Measurements from ENCODE around the gene ITSN1.
A peak's percentile ranks its signal among the peaks of the same experiment; 100 is the strongest.

ITSN1 gene

DNA sequence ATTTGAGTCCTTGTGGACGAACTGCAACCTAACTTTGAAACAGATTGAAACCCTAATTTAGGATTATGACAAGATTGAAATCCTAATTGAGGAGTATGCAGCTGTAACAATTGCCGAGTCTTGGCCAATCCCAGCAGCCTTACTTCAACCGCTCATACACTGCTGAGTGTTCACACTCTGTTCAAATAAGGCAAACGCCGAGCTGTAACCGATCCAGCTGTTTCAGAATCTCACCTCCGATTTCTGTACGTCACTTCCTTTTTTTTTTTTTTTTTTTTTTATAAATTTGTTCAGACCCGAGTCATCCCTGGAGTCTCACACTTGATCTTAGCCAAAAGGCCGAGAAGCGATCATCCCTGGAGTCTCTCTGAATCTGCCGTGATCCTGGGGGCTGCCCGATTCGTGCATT, 295.6 kb downstream of the ITSN1 start:
- no peak overlapping the region for H3K4me3 ChIP-seq (ENCODE audit: control insufficient read depth, low read depth, low read length)
- TF ChIP-seq CTCF (conservative IDR thresholded peaks at IDR 0.05; ENCODE audit: control insufficient read depth, insufficient read depth, low read depth, low read length): no peak
- no peak for DNase-seq (ENCODE audit: low read depth)

- no peak overlapping the region for H3K4me3 ChIP-seq (ENCODE audit: control insufficient read depth, low read depth, low read length)
- DNase-seq (ENCODE audit: low read depth): no peak
- no peak for TF ChIP-seq CTCF (conservative IDR thresholded peaks at IDR 0.05; ENCODE audit: control insufficient read depth, insufficient read depth, low read depth, low read length)
Observed at GRCh38 chr21:33938381-33938780, 296.1 kb downstream of the ITSN1 start.

DNA sequence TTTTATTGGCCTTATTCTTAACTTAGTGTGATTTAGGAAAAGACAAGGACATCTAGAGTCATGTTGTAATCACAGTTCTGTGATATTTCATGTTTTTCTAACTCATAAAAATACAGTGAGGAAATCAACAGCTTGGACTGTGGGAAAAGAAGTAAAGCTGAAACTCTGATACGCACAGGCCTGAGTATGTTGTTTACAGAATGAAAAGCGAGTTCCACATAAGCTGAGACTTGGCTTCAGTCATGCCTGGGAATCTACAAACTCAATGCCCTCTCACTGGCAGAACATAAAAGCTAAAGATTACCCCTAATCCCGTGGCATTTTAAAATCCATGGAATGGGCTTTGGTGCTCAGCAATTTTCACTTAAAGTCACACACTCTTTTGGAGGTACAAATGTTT, 296.9 kb downstream of the ITSN1 start:
- H3K4me3 ChIP-seq (ENCODE audit: control insufficient read depth, low read depth, low read length): no peak overlapping the region
- TF ChIP-seq CTCF (conservative IDR thresholded peaks at IDR 0.05; ENCODE audit: control insufficient read depth, insufficient read depth, low read depth, low read length): no peak
- DNase-seq (ENCODE audit: low read depth): no peak

GRCh38 chr21:33940164-33940880, 298.0 kb downstream of the ITSN1 start:
- DNase-seq (ENCODE audit: low read depth): peak; percentile 95
- no peak overlapping the region for H3K4me3 ChIP-seq (ENCODE audit: control insufficient read depth, low read depth, low read length)
- no peak for TF ChIP-seq CTCF (conservative IDR thresholded peaks at IDR 0.05; ENCODE audit: control insufficient read depth, insufficient read depth, low read depth, low read length)

DNA sequence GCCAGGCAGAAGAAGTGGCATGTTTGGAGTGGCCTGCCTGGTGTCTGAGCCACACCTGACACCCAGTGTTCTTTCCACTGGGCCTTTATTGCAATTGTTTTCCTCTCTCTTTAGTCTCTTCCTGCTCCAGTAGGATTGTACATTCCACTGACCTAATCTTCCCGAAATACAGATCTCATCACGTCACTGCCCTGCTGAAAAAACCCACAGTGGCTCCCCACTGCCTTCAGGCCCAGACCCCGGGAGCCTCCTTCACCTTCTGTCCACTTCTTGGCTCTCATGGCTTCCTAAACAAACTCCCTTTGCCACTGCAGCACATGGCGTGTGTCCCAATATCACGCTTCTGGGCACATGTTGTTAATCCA, 298.6 kb downstream of the ITSN1 start:
- peak; percentile 65 for DNase-seq (ENCODE audit: low read depth)
- H3K4me3 ChIP-seq (ENCODE audit: control insufficient read depth, low read depth, low read length): no peak overlapping the region
- no peak for TF ChIP-seq CTCF (conservative IDR thresholded peaks at IDR 0.05; ENCODE audit: control insufficient read depth, insufficient read depth, low read depth, low read length)

GRCh38 chr21:33942426-33942825, 300.1 kb downstream of the ITSN1 start:
- no peak for DNase-seq (ENCODE audit: low read depth)
- no peak overlapping the region for H3K4me3 ChIP-seq (ENCODE audit: control insufficient read depth, low read depth, low read length)
- TF ChIP-seq CTCF (conservative IDR thresholded peaks at IDR 0.05; ENCODE audit: control insufficient read depth, insufficient read depth, low read depth, low read length): no peak

DNA sequence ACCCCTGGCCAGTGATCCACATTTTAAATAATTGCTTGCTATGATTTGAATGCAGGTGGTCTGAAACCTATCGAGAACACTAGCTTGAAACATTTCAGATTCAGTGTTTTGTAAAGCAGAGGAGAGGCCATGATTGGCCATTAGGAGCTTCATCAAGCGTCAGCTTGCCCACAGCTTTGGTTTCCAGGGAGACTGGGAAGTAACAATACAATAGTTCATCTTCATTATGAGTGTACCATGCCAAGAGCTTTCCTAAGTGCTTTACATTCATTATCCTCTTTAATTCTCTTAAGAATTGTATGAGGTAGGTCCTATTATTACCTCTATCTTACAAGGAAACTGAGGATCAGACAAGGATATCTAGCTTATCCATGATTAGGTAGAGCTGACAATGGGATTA, 301.0 kb downstream of the ITSN1 start:
- TF ChIP-seq CTCF (conservative IDR thresholded peaks at IDR 0.05; ENCODE audit: control insufficient read depth, insufficient read depth, low read depth, low read length): no peak
- no peak for DNase-seq (ENCODE audit: low read depth)
- H3K4me3 ChIP-seq (ENCODE audit: control insufficient read depth, low read depth, low read length): no peak overlapping the region
